SKM-1 treated with dmso at 0.1 percent for 144 hours (cell line): Measurements from ENCODE around the gene ITPRIPL2.
A peak's percentile ranks its signal among the peaks of the same experiment; 100 is the strongest.

ENCODE experiments used
- DNase-seq: peaks from one replicate; lab custom pipeline; 2025; ENCODE audit not compliant: unreplicated experiment; lab: John Stamatoyannopoulos, UW

Gene ITPRIPL2

DNA sequence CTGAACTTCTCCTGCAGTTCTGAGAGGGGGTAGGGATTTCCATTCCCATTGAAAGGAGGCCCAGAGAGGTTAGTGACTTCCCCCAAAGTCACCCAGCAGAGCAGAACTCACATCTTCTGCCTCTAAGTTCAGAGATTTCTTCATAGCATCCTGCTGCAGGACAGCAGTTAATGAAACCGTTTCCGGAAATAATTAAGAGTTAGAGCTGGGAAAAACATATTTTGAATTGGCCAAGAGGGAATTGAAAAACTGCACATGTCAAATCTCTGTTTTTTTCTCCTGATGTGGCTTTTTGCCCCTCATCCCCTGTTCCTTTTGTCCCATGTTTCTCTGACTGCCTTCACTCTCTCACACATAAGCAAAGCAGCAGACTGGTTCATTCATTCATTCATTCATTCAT is 26.6 kb downstream of the ITPRIPL2 start:
- DNase-seq, result no peak

DNA sequence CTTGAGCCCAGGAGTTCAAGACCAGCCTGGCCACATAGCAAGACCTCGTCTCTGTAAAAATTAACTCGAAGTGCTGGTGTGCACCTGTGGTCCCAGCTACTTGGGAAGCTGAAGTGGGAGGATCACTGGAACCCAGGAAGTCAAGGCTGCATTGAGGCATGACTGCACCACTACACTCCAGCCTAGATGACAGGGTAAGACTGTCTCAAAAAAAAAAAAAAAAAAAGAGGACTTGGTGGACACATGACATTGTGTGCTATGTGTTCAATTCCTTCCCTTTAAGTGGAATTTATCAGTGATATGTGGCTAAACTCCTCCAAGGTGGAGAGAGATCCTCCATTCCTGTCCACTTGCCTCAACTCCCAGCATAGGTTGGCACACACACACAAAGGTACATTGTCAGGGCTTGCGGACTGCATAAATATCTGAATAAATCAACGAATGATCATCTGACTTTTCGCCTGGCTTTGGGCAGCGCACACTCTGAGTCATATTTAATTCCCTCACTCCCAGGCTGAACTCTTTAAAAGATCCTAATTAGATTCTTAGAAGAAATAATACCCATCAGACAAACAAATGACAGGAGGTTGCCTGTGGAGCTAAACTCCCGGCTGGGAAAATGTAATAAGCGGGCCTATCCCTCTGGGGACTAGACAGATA is 29.3 kb downstream of the ITPRIPL2 start:
- no peak for DNase-seq

- DNase-seq, result no peak
These were observed 29.8 kb downstream of the ITPRIPL2 start for GRCh38 chr16:19143599-19143956.

DNA sequence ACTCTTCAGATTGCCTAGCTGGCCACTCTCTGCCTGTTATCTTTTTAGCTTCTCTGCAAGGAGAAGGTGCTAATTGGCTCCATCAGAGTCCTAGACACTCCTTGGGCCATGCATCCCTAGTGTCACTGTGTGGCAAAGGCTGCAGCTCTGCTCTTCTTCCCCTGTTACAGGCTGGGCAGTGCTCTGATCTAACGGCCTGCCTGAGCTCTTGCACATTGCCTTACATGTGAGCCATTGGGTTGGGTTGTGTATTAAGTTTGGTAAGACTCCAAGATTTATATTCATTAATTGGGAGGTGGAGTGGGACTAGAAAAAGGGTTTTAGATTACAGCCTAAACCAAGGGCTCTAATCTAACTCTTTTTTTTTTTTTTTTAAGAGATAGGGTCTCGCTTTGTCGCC is 31.2 kb downstream of the ITPRIPL2 start:
- DNase-seq, result no peak

GRCh38 chr16:19147126-19147525 is 33.4 kb downstream of the ITPRIPL2 start:
- no peak for DNase-seq

DNA sequence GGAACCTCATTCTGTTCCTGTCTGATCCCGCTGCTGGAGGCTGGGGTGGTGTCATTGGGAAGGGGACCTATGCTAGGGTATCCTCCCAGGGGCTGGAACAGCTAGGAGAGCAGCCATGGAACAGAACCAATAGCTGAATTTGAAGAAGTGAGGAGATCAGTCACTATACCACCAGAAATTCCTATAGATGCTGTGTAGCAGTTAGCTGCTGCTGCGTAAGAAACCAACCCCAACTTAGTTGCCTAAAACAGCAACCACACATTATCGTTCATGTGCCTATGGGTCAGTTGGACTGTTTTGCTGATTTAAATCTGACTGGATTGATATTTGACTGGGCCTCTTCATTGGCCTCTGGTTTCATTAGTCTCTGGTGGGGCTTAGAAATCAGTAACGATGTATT is 33.9 kb downstream of the ITPRIPL2 start:
- DNase-seq, result no peak

GRCh38 chr16:19148189-19148588 is 34.4 kb downstream of the ITPRIPL2 start:
- no peak for DNase-seq

- DNase-seq, result no peak
These were observed 37.5 kb downstream of the ITPRIPL2 start for GRCh38 chr16:19151310-19151709.

GRCh38 chr16:19152042-19152441 is 38.3 kb downstream of the ITPRIPL2 start:
- no peak for DNase-seq

GRCh38 chr16:19153876-19154275 is 40.1 kb downstream of the ITPRIPL2 start:
- no peak for DNase-seq

DNA sequence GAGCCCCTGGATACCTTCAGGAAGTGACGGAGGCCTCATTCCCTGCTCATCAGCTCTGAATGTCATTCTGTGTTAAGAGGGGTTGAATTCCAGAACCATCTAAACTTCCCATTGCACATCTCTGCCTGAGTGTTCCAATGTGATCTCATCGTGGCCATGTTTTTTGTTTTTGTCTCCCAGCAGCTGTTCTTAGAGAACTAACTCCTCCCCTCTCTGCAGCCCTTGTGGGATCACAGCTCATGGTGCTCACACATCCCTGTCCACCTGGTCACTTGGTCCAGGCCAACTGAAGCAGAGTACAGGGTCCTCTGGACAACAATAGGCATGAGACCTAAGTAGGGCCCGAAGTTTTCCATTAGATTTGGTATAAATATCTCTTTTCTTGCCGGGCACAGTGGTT is 48.3 kb downstream of the ITPRIPL2 start:
- DNase-seq, result no peak

GRCh38 chr16:19163215-19163614 is 49.5 kb downstream of the ITPRIPL2 start:
- no peak for DNase-seq

DNA sequence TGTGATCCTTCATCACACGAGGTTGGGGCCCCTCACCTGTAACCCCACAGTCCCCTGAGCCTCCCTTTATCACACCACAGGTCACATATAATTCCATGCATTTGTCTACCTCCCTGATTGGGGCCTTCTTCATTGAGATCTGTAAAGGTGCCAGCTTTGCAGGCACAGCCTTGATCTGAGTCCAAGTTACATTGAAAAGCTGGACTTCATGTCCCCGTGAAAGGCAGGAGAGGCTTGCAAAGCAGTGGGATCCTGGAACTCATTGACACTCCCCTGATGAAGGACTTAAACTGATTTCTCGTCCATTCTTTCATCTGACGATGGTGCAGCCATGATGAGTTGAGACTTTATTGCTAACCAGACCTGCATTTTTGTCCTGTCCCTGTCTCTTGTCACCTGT is 50.5 kb downstream of the ITPRIPL2 start:
- DNase-seq, result no peak

- no peak for DNase-seq
These were observed 51.3 kb downstream of the ITPRIPL2 start for GRCh38 chr16:19165101-19165500.

GRCh38 chr16:19166500-19166899 is 52.7 kb downstream of the ITPRIPL2 start:
- DNase-seq, result no peak

DNA sequence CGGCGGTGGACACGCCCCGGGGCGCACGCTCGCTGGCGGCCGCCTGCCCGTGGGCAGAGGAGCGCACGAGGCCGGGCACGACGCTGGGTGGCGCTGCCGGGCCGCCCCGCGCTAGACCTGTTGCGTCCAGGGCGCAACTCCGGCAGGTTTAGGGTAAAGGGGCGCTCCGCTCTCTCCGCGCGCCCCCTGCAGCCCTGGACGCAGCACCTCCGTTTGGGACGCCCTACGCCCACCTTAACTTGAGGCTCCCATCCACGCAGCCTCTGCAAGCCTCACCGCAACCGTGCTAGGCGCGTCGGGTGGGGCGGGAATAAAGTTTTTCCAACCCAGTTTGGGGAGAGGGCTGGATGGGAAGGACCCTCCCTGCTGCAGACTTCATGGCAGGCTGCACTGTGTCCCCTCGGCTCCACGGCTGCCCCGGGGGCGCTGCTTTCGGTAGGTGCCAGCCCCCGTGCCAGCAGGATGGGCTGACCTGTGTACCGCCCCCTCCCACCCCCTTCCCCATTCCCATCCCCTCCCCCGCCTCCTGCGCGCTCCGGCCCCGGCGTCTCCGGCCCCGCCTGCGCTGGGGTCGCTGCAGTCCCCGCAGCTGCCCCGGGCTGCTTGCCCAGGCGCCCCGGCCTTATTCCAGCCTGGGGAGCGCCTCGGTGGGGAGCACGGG is 54.1 kb downstream of the ITPRIPL2 start, which contains the start of gene SYT17:
SYT17 (plus strand) TSS at position 531 of the 661 bp plus-strand sequence. CDS start 407 bp downstream, outside the sequence.
- peak; percentile 9 for DNase-seq

- no peak for DNase-seq
These were observed 54.8 kb downstream of the ITPRIPL2 start for GRCh38 chr16:19168371-19169081.

- no peak for DNase-seq
These were observed 55.4 kb downstream of the ITPRIPL2 start for GRCh38 chr16:19169082-19169639.

- DNase-seq, result no peak
These were observed 56.4 kb downstream of the ITPRIPL2 start for GRCh38 chr16:19170043-19170655.
